Measurements from ENCODE around the gene VPS26A.

VPS26A gene

DNA sequence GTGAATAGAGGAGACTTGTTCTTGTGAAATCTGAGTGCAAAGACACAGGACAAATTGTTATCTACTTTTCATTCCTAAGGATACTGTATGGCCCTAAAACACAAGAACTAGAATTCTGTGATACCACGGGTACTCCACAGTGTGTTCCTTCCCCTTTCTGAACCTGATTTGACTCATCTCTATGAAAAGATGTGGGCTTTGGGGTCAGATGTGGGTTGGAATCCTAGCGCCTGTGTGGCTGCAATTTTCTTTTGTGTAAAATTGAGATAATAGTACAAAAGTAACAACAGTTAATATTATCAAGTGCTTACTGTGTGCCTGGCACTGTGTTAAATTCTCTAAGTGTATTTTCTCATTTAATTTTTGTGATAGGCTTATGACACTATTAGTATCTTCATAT lies 27.9 kb upstream of the VPS26A start (continued):
- TF ChIP-seq, protein P1, sequence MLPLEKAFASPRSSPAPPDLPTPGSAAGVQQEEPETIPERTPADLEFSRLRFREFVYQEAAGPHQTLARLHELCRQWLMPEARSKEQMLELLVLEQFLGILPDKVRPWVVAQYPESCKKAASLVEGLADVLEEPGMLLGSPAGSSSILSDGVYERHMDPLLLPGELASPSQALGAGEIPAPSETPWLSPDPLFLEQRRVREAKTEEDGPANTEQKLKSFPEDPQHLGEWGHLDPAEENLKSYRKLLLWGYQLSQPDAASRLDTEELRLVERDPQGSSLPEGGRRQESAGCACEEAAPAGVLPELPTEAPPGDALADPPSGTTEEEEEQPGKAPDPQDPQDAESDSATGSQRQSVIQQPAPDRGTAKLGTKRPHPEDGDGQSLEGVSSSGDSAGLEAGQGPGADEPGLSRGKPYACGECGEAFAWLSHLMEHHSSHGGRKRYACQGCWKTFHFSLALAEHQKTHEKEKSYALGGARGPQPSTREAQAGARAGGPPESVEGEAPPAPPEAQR (tag by site-specific recombination; IDR thresholded peaks at IDR 0.05): no peak
- TF ChIP-seq, protein P2, sequence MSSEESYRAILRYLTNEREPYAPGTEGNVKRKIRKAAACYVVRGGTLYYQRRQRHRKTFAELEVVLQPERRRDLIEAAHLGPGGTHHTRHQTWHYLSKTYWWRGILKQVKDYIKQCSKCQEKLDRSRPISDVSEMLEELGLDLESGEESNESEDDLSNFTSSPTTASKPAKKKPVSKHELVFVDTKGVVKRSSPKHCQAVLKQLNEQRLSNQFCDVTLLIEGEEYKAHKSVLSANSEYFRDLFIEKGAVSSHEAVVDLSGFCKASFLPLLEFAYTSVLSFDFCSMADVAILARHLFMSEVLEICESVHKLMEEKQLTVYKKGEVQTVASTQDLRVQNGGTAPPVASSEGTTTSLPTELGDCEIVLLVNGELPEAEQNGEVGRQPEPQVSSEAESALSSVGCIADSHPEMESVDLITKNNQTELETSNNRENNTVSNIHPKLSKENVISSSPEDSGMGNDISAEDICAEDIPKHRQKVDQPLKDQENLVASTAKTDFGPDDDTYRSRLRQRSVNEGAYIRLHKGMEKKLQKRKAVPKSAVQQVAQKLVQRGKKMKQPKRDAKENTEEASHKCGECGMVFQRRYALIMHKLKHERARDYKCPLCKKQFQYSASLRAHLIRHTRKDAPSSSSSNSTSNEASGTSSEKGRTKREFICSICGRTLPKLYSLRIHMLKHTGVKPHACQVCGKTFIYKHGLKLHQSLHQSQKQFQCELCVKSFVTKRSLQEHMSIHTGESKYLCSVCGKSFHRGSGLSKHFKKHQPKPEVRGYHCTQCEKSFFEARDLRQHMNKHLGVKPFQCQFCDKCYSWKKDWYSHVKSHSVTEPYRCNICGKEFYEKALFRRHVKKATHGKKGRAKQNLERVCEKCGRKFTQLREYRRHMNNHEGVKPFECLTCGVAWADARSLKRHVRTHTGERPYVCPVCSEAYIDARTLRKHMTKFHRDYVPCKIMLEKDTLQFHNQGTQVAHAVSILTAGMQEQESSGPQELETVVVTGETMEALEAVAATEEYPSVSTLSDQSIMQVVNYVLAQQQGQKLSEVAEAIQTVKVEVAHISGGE (tag by site-specific recombination; conservative IDR thresholded peaks at IDR 0.05; ENCODE audit: low read depth): no peak
- TF ChIP-seq, protein P3, sequence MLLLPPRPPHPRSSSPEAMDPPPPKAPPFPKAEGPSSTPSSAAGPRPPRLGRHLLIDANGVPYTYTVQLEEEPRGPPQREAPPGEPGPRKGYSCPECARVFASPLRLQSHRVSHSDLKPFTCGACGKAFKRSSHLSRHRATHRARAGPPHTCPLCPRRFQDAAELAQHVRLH (tag by site-specific recombination; IDR thresholded peaks at IDR 0.05): no peak
- no peak for TF ChIP-seq ZNF26 (tag by site-specific recombination; IDR thresholded peaks at IDR 0.05)

DNA sequence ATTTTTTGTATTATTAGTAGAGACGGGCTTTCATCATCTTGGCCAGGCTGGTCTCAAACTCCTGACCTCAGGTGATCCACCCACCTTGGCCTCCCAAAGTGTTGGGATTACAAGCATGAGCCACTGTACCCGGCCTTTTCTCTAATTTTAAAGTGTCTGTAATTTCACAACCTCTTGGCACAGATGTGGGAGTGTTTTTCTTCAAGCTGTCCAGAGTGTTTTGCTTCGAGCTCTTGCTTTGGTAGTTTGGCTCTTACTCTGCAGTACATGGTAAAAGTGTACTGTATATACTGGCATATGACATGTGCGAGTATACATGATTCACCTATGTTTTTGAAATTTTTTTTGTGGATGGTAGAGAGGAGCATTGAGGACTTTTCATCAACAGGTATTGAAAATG lies 26.2 kb upstream of the VPS26A start:
- TF ChIP-seq REST (tag by site-specific recombination; IDR thresholded peaks at IDR 0.05): no peak
- TF ChIP-seq ZNF157 (tag by site-specific recombination; IDR thresholded peaks at IDR 0.05): no peak
- no peak for TF ChIP-seq ZNF660 (tag by site-specific recombination; IDR thresholded peaks at IDR 0.05)
- no peak for TF ChIP-seq ZBTB8A (tag by site-specific recombination; IDR thresholded peaks at IDR 0.05)
- no peak for TF ChIP-seq GLI4 (tag by site-specific recombination; IDR thresholded peaks at IDR 0.05)
- TF ChIP-seq, protein P1 (tag by site-specific recombination; IDR thresholded peaks at IDR 0.05): no peak
- TF ChIP-seq HOXC10 (CRISPR knock-in tag; IDR thresholded peaks at IDR 0.05): no peak
- no peak for TF ChIP-seq ZFP69B (tag by site-specific recombination; IDR thresholded peaks at IDR 0.05)
- TF ChIP-seq, protein P4, sequence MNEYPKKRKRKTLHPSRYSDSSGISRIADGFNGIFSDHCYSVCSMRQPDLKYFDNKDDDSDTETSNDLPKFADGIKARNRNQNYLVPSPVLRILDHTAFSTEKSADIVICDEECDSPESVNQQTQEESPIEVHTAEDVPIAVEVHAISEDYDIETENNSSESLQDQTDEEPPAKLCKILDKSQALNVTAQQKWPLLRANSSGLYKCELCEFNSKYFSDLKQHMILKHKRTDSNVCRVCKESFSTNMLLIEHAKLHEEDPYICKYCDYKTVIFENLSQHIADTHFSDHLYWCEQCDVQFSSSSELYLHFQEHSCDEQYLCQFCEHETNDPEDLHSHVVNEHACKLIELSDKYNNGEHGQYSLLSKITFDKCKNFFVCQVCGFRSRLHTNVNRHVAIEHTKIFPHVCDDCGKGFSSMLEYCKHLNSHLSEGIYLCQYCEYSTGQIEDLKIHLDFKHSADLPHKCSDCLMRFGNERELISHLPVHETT (tag by site-specific recombination; IDR thresholded peaks at IDR 0.05): no peak
- TF ChIP-seq CTCF (tag by site-specific recombination; IDR thresholded peaks at IDR 0.05): no peak
- Histone ChIP-seq H3K4me3 (ENCODE audit: low read depth, low read length) (no peak overlapping the region), H3K4me1 (ENCODE audit: control insufficient read depth, insufficient read depth, low read length) (no peaks in the 10 kb centered on the region), H3K36me3 (ENCODE audit: control insufficient read depth in 2 of 2, insufficient read depth in 1 of 2, low read length in 2 of 2) (no peaks in the 10 kb centered on the region), H3K27ac (ENCODE audit: extremely low read depth, low read depth, low read length) (no peak overlapping the region), H3K9me3 (ENCODE audit: control insufficient read depth, insufficient read depth, low read depth, low read length) (no peaks in the 10 kb centered on the region)
- ChIA-PET CTCF (interaction anchor here (0.9 kb wide), 1 partner anchor 13 kb away, joined by 6 read pairs; no protein-coding TSS in a partner anchor), POLR2A (no interaction called here)
